ENCODE results near the gene VPS72.

The VPS72 gene

GRCh38 chr1:151184211-151184610 is 5.8 kb downstream of the VPS72 start:
- no peak for DNase-seq

GRCh38 chr1:151176514-151177045 is 13.4 kb downstream of the VPS72 start:
- DNase-seq: no peak

- DNase-seq: no peak
These were observed 14.1 kb downstream of the VPS72 start, which contains the start of gene TMOD4 for GRCh38 chr1:151175863-151176262. TSS of gene TMOD4 (minus strand) at chr1:151175981. CDS start at chr1:151174875, 1,106 bp downstream.

GRCh38 chr1:151175041-151175741 is 14.8 kb downstream of the VPS72 start:
- DNase-seq: no peak

GRCh38 chr1:151171190-151171589 is 18.8 kb downstream of the VPS72 start:
- DNase-seq: no peak

- no peak for DNase-seq
These were observed 22.9 kb downstream of the VPS72 start for GRCh38 chr1:151167116-151167515.

GRCh38 chr1:151166505-151166956 is 23.5 kb downstream of the VPS72 start:
- DNase-seq: no peak

- peak; percentile 86 for DNase-seq
These were observed 24.1 kb downstream of the VPS72 start, which contains the start of the genes LYSMD1 and SCNM1 for GRCh38 chr1:151165738-151166504. TSS of gene LYSMD1 (minus strand) at chr1:151165902. CDS start at chr1:151165258, 644 bp downstream. TSS of gene SCNM1 (plus strand) at chr1:151166144. CDS start at chr1:151166153, 9 bp downstream.

- no peak for DNase-seq
These were observed 24.7 kb downstream of the VPS72 start for GRCh38 chr1:151165281-151165737.

GRCh38 chr1:151164732-151165280 is 25.2 kb downstream of the VPS72 start:
- DNase-seq: no peak

GRCh38 chr1:151159373-151159772 is 30.6 kb downstream of the VPS72 start:
- no peak for DNase-seq

- no peak for DNase-seq
These were observed 31.2 kb downstream of the VPS72 start for GRCh38 chr1:151158751-151159251.

- no peak for DNase-seq
These were observed 31.7 kb downstream of the VPS72 start for GRCh38 chr1:151158326-151158725.

GRCh38 chr1:151157067-151157531 is 32.9 kb downstream of the VPS72 start:
- no peak for DNase-seq

GRCh38 chr1:151156515-151156819 is 33.5 kb downstream of the VPS72 start, which contains the start of gene TNFAIP8L2:
TSS of gene TNFAIP8L2 (plus strand) at chr1:151156649. CDS start at chr1:151158698, 2,049 bp downstream.
- DNase-seq: no peak

GRCh38 chr1:151147665-151148064 is 42.3 kb downstream of the VPS72 start:
- DNase-seq: no peak

- no peak for DNase-seq
These were observed 42.9 kb downstream of the VPS72 start for GRCh38 chr1:151147132-151147503.

GRCh38 chr1:151146412-151147131 is 43.4 kb downstream of the VPS72 start, which contains the start of gene SEMA6C:
TSS of gene SEMA6C (minus strand) at chr1:151146631. CDS start at chr1:151142621, 4,010 bp downstream.
- peak; percentile 60 for DNase-seq

- no peak for DNase-seq
These were observed 44.0 kb downstream of the VPS72 start for GRCh38 chr1:151146072-151146411.

GRCh38 chr1:151145304-151146071 is 44.5 kb downstream of the VPS72 start:
- DNase-seq: no peak

Data from NCI-H1417 treated with DMSO at 0.1 percent for 48 hours (cell line).